Neural cell (in vitro differentiated cells): ENCODE data around the gene DYRK4. TPM values are rescaled to one million over a fixed set of nuclear protein-coding genes. Genes with fewer than 3 reads are reported as not detected.
A peak's percentile ranks its signal among the peaks of the same experiment; 100 is the strongest.

Source experiments
- H2AFZ ChIP-seq: fragments of 200-600, 300-800 bp; sonication (generic), shearing (Covaris generic); 2 replicates; pipeline ENCODE4 v1.6.0; 2014; ENCODE audit warnings: low read depth, mild to moderate bottlenecking, antibody characterized with exemption, low read length, moderate library complexity
- H3F3A ChIP-seq: fragments of 200-600 bp; shearing (Covaris generic); 2 replicates; pipeline ENCODE4 v1.6.1; 2016; ENCODE audit warnings: mild to moderate bottlenecking, moderate library complexity, mixed read lengths, antibody characterized with exemption, low read length; ENCODE audit not compliant: insufficient read depth, poor library complexity, severe bottlenecking
- H3K27ac ChIP-seq: fragments of 200-600, 300-800 bp; sonication (generic), shearing (Covaris generic); 2 replicates; pipeline ENCODE4 v1.5.1; 2014; ENCODE audit warnings: mild to moderate bottlenecking, low read length, moderate library complexity
- H3K27me3 ChIP-seq: fragments of 300-800, 200-600 bp; sonication (generic), shearing (Covaris generic); 2 replicates; pipeline ENCODE4 v1.6.0; 2014; ENCODE audit warnings: mild to moderate bottlenecking, low read depth, low read length, moderate library complexity; ENCODE audit not compliant: insufficient read depth
- H3K36me3 ChIP-seq: fragments of 300-800, 200-600 bp; sonication (generic), shearing (Covaris generic); 2 replicates; pipeline ENCODE4 v1.5.1; 2014; ENCODE audit warnings: mild to moderate bottlenecking, antibody characterized with exemption, low read length, moderate library complexity; ENCODE audit not compliant: insufficient read depth
- H3K4me2 ChIP-seq: fragments of 300-800, 200-600 bp; sonication (generic), shearing (Covaris generic); 2 replicates; pipeline ENCODE4 v1.6.0; 2014; ENCODE audit warnings: mild to moderate bottlenecking, low read length
- H3K4me3 ChIP-seq: fragments of 300-800, 200-600 bp; sonication (generic), shearing (Covaris generic); 2 replicates; pipeline ENCODE4 v1.5.1; 2014; ENCODE audit warnings: mild to moderate bottlenecking, low read length, moderate library complexity
- H3K79me2 ChIP-seq: fragments of 200-600 bp; shearing (Covaris generic); replicated peaks from 2 replicates; pipeline ENCODE4 v1.6.0; 2014; ENCODE audit warnings: mild to moderate bottlenecking, low read length, moderate library complexity; ENCODE audit not compliant: insufficient read depth
- H3K9ac ChIP-seq: fragments of 300-800, 200-600 bp; sonication (generic), shearing (Covaris generic); 2 replicates; pipeline ENCODE4 v1.6.1; 2016; ENCODE audit warnings: mild to moderate bottlenecking, low read length, mixed read lengths
- H3K9me2 ChIP-seq: fragments of 200-600 bp; shearing (Covaris generic); 2 replicates; pipeline ENCODE4 v1.6.1; 2016; ENCODE audit warnings: mild to moderate bottlenecking, low read length, mixed read lengths; ENCODE audit not compliant: insufficient read depth
- H3K9me3 ChIP-seq: fragments of 200-600, 300-800 bp; sonication (generic), shearing (Covaris generic); 2 replicates; pipeline ENCODE4 v1.6.1; 2016; ENCODE audit warnings: mild to moderate bottlenecking, mixed run types, low read length, moderate library complexity, mixed read lengths
- H4K20me1 ChIP-seq: fragments of 200-600 bp; shearing (Covaris generic); 2 replicates; pipeline ENCODE4 v1.6.1; 2016; ENCODE audit warnings: mild to moderate bottlenecking, mixed run types; ENCODE audit not compliant: insufficient read depth
- CTCF ChIP-seq: fragments of 450-650 bp; IDR thresholded peaks from 2 replicates; pipeline ENCODE4 v1.5.1; 2014; ENCODE audit warnings: antibody characterized with exemption, mild to moderate bottlenecking, moderate library complexity; ENCODE audit not compliant: poor library complexity, severe bottlenecking
- EP300 ChIP-seq: fragments of 450-650 bp; conservative IDR thresholded peaks from 2 replicates; pipeline ENCODE4 v1.6.1; 2014; ENCODE audit warnings: antibody characterized with exemption, mild to moderate bottlenecking, moderate library complexity; ENCODE audit not compliant: poor library complexity, severe bottlenecking
- EZH2 ChIP-seq: fragments of 200-600, 300-800 bp; shearing (Covaris generic), sonication (generic); IDR thresholded peaks from 2 replicates; pipeline ENCODE4 v1.6.1; 2014; ENCODE audit warnings: antibody characterized with exemption, low read length, borderline replicate concordance, mild to moderate bottlenecking; ENCODE audit not compliant: insufficient read depth, poor library complexity, severe bottlenecking
- MXI1 ChIP-seq: fragments of 450-650 bp; conservative IDR thresholded peaks from 2 replicates; pipeline ENCODE4 v1.6.1; 2014; ENCODE audit warnings: antibody characterized with exemption, mild to moderate bottlenecking; ENCODE audit not compliant: poor library complexity, severe bottlenecking
- POLR2AphosphoS5 ChIP-seq: IDR thresholded peaks from 2 replicates; pipeline ENCODE4 v1.6.1; 2012
- RAD21 ChIP-seq: fragments of 450-650 bp; conservative IDR thresholded peaks from 2 replicates; pipeline ENCODE4 v1.6.1; 2014; ENCODE audit warnings: antibody characterized with exemption, mild to moderate bottlenecking, moderate library complexity
- SMC3 ChIP-seq: fragments of 450-650 bp; conservative IDR thresholded peaks from 2 replicates; pipeline ENCODE4 v1.6.1; 2014; ENCODE audit warnings: antibody characterized with exemption, mild to moderate bottlenecking, moderate library complexity; ENCODE audit not compliant: poor library complexity
- TAF1 ChIP-seq: IDR thresholded peaks from 2 replicates; pipeline ENCODE4 v1.6.1; 2012; ENCODE audit warnings: low read depth
- polyA plus RNA-seq: library from polyadenylated mRNA; depleted of rRNA; stranded (reverse); fragments of >200 nt; gene quantifications from 2 replicates; pipeline ENCODE4 v1.2.3, GENCODE V29; 2014
- TF ChIP-seq, protein P1 (sequence below): IDR thresholded peaks from 2 replicates; pipeline ENCODE4 v1.6.1; 2012; ENCODE audit warnings: borderline replicate concordance

Gene DYRK4
- polyA plus RNA-seq, 1 donor from 2014 or later, result 13.2 TPM

GRCh38 chr12:4535871-4536270 lies 26.1 kb upstream of the DYRK4 start:
- H3K27ac ChIP-seq, result no peak overlapping the region
- no peak overlapping the region for H3K9ac ChIP-seq
- H3F3A ChIP-seq, result no peaks in the 10 kb centered on the region
- H2AFZ ChIP-seq, result no peak overlapping the region
- peaks cover 9% of the 10 kb centered on the region for H3K36me3 ChIP-seq
- H3K9me2 ChIP-seq, result no peaks in the 10 kb centered on the region
- no peaks in the 10 kb centered on the region for H3K27me3 ChIP-seq
- H3K4me2 ChIP-seq, result no peak overlapping the region
- no peak overlapping the region for H3K4me3 ChIP-seq
- H3K9me3 ChIP-seq, result no peaks in the 10 kb centered on the region
- peaks cover 35% of the 10 kb centered on the region for H3K79me2 ChIP-seq
- no peak for TF ChIP-seq MXI1
- no peak for TF ChIP-seq TAF1
- TF ChIP-seq SMC3, result no peak
- no peak for TF ChIP-seq EZH2
- no peak for TF ChIP-seq EP300
- TF ChIP-seq RAD21, result no peak
- TF ChIP-seq, protein P1, sequence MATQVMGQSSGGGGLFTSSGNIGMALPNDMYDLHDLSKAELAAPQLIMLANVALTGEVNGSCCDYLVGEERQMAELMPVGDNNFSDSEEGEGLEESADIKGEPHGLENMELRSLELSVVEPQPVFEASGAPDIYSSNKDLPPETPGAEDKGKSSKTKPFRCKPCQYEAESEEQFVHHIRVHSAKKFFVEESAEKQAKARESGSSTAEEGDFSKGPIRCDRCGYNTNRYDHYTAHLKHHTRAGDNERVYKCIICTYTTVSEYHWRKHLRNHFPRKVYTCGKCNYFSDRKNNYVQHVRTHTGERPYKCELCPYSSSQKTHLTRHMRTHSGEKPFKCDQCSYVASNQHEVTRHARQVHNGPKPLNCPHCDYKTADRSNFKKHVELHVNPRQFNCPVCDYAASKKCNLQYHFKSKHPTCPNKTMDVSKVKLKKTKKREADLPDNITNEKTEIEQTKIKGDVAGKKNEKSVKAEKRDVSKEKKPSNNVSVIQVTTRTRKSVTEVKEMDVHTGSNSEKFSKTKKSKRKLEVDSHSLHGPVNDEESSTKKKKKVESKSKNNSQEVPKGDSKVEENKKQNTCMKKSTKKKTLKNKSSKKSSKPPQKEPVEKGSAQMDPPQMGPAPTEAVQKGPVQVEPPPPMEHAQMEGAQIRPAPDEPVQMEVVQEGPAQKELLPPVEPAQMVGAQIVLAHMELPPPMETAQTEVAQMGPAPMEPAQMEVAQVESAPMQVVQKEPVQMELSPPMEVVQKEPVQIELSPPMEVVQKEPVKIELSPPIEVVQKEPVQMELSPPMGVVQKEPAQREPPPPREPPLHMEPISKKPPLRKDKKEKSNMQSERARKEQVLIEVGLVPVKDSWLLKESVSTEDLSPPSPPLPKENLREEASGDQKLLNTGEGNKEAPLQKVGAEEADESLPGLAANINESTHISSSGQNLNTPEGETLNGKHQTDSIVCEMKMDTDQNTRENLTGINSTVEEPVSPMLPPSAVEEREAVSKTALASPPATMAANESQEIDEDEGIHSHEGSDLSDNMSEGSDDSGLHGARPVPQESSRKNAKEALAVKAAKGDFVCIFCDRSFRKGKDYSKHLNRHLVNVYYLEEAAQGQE, result no peak
- TF ChIP-seq CTCF, result no peak
- no peak for TF ChIP-seq POLR2AphosphoS5
- no peaks in the 10 kb centered on the region for H4K20me1 ChIP-seq

GRCh38 chr12:4538207-4539160 lies 23.5 kb upstream of the DYRK4 start, which contains the start of gene RAD51AP1:
Gene RAD51AP1 (plus strand): TSS chr12:4538890. CDS start chr12:4538940, 50 bp downstream.
- H3K9me3 ChIP-seq, result no peaks in the 10 kb centered on the region
- H3K27me3 ChIP-seq, result no peaks in the 10 kb centered on the region
- H3K4me2 ChIP-seq, result peak within 1 kb of the TSS; percentile 77
- peak within 1 kb of the TSS; percentile 79 for H3K9ac ChIP-seq
- H3K4me3 ChIP-seq, result peak within 1 kb of the TSS; percentile 85
- no peaks in the 10 kb centered on the region for H3K9me2 ChIP-seq
- H4K20me1 ChIP-seq, result no peaks in the 10 kb centered on the region
- peak within 1 kb of the TSS; percentile 88 for H3K27ac ChIP-seq
- peak within 1 kb of the TSS; percentile 93 for H2AFZ ChIP-seq
- TF ChIP-seq TAF1 (peak; percentile 71), EP300 (peak; percentile 100), RAD21 (peak; percentile 50), EZH2 (no peak), MXI1 (peak; percentile 93), CTCF (no peak), POLR2AphosphoS5 (peak; percentile 83), SMC3 (peak; percentile 58)
- TF ChIP-seq, protein P1, result peak; percentile 49
- no peaks in the 10 kb centered on the region for H3F3A ChIP-seq
- H3K79me2 ChIP-seq, result peaks cover 42% of the 10 kb centered on the region
- peaks cover 3% of the 10 kb centered on the region for H3K36me3 ChIP-seq
